Smooth muscle cell (in vitro differentiated cells): ENCODE data around the gene RNU4-1. TPM values are rescaled to one million over a fixed set of nuclear protein-coding genes. Genes with fewer than 3 reads are reported as not detected.

Experiments
- DNase-seq: peaks from one replicate; lab custom pipeline; 2025; ENCODE audit not compliant: unreplicated experiment; lab: John Stamatoyannopoulos, UW
- H2AFZ ChIP-seq: fragments of 200-600 bp; sonication (generic); 2 replicates; pipeline ENCODE4 v1.6.0; 2016; ENCODE audit warnings: antibody characterized with exemption, low read depth, mild to moderate bottlenecking
- H3F3A ChIP-seq: fragments of 200-600 bp; sonication (generic); 2 replicates; pipeline ENCODE4 v1.6.0; 2017; ENCODE audit warnings: antibody characterized with exemption, low read depth
- H3K27ac ChIP-seq: fragments of 200-600 bp; sonication (generic); 2 replicates; pipeline ENCODE4 v1.5.1; 2016; ENCODE audit warnings: low read depth, mild to moderate bottlenecking
- H3K27me3 ChIP-seq: fragments of 200-600 bp; sonication (generic); 2 replicates; pipeline ENCODE4 v1.6.1; 2016; ENCODE audit warnings: low read depth, mild to moderate bottlenecking
- H3K36me3 ChIP-seq: fragments of 200-600 bp; sonication (generic); 2 replicates; pipeline ENCODE4 v1.5.1; 2016; ENCODE audit warnings: low read depth
- H3K4me1 ChIP-seq: fragments of 200-600 bp; sonication (generic); 2 replicates; pipeline ENCODE4 v1.5.1; 2016; ENCODE audit warnings: low read depth
- H3K4me2 ChIP-seq: fragments of 200-600 bp; sonication (generic); 2 replicates; pipeline ENCODE4 v1.6.0; 2016; ENCODE audit warnings: mild to moderate bottlenecking
- H3K4me3 ChIP-seq: fragments of 200-600 bp; sonication (generic); 2 replicates; pipeline ENCODE4 v1.5.1; 2016; ENCODE audit warnings: mild to moderate bottlenecking
- H3K79me2 ChIP-seq: fragments of 200-600 bp; sonication (generic); 2 replicates; pipeline ENCODE4 v1.6.0; 2016; ENCODE audit warnings: low read depth, mild to moderate bottlenecking
- H3K9ac ChIP-seq: fragments of 200-600 bp; sonication (generic); 2 replicates; pipeline ENCODE4 v1.6.0; 2016; ENCODE audit warnings: low read depth
- H3K9me3 ChIP-seq: fragments of 200-600 bp; sonication (generic); replicated peaks from 2 replicates; pipeline ENCODE4 v1.5.1; 2016; ENCODE audit warnings: low read depth
- H4K20me1 ChIP-seq: fragments of 200-600 bp; sonication (generic); 2 replicates; pipeline ENCODE4 v1.6.0; 2016; ENCODE audit warnings: low read depth
- CTCF ChIP-seq: fragments of 200-600 bp; sonication (generic); IDR thresholded peaks from 2 replicates; pipeline ENCODE4 v1.5.1; 2017; ENCODE audit warnings: borderline replicate concordance, mild to moderate bottlenecking, antibody characterized with exemption; ENCODE audit not compliant: insufficient read depth, poor library complexity, severe bottlenecking
- WGBS: methylation state at CpG from one replicate; pipeline ENCODE4 v1.1.7; 2016; ENCODE audit warnings: low lambda C conversion rate; 5-methylcytosine and 5-hydroxymethylcytosine counted together
- polyA plus RNA-seq: library from polyadenylated mRNA; unstranded; fragments of >200 nt; fragmentation: Nextera tagmentation; extraction: Ambion mirVana; gene quantifications from 2 replicates; pipeline ENCODE4 v1.2.1, GENCODE V29; 2016
- total RNA-seq: library from RNA; depleted of rRNA; stranded (reverse); fragments of >200 nt; gene quantifications from 2 replicates; pipeline ENCODE4 v1.2.3, GENCODE V29; 2014

Gene RNU4-1
- total and polyA plus RNA-seq, 2 experiments from 2014 or later: under 0.01 TPM; not detected in 1

- H3K79me2 ChIP-seq: no peaks in the 10 kb centered on the region
- no peaks in the 10 kb centered on the region for H3K27me3 ChIP-seq
- no peak overlapping the region for H3K9ac ChIP-seq
- H3K36me3 ChIP-seq: no peaks in the 10 kb centered on the region
- no peaks in the 10 kb centered on the region for H3F3A ChIP-seq
- H3K9me3 ChIP-seq: no peaks in the 10 kb centered on the region
- H3K4me2 ChIP-seq: no peak overlapping the region
- no peak for DNase-seq
- H3K27ac ChIP-seq: no peak overlapping the region
- TF ChIP-seq CTCF: no peak
- no peaks in the 10 kb centered on the region for H4K20me1 ChIP-seq
- 81% methylated on average over 5 of the region's 5 CpGs for WGBS
- H3K4me1 ChIP-seq: no peaks in the 10 kb centered on the region
- H3K4me3 ChIP-seq: no peak overlapping the region
- H2AFZ ChIP-seq: no peak overlapping the region
Measured at GRCh38 chr12:120332041-120332440, 39.0 kb upstream of the RNU4-1 start.

GRCh38 chr12:120331390-120331789 lies 38.4 kb upstream of the RNU4-1 start:
- Histone ChIP-seq H3F3A (no peaks in the 10 kb centered on the region), H3K36me3 (no peaks in the 10 kb centered on the region), H3K9me3 (no peaks in the 10 kb centered on the region), H3K79me2 (no peaks in the 10 kb centered on the region), H3K9ac (no peak overlapping the region), H3K27me3 (no peaks in the 10 kb centered on the region), H3K4me2 (no peak overlapping the region), H3K4me1 (no peaks in the 10 kb centered on the region), H3K4me3 (no peak overlapping the region), H3K27ac (no peak overlapping the region), H2AFZ (no peak overlapping the region), H4K20me1 (no peaks in the 10 kb centered on the region)
- no peak for TF ChIP-seq CTCF
- no peak for DNase-seq
- WGBS: 78% methylated on average over 3 of the region's 3 CpGs

- no peaks in the 10 kb centered on the region for H3K4me1 ChIP-seq
- TF ChIP-seq CTCF: no peak
- H3K79me2 ChIP-seq: no peaks in the 10 kb centered on the region
- H3K9me3 ChIP-seq: no peaks in the 10 kb centered on the region
- H2AFZ ChIP-seq: no peak overlapping the region
- no peaks in the 10 kb centered on the region for H3K27me3 ChIP-seq
- no peaks in the 10 kb centered on the region for H3F3A ChIP-seq
- no peak overlapping the region for H3K27ac ChIP-seq
- no peak overlapping the region for H3K9ac ChIP-seq
- no peaks in the 10 kb centered on the region for H3K36me3 ChIP-seq
- WGBS: 86% methylated on average over 4 of the region's 4 CpGs
- H3K4me3 ChIP-seq: no peak overlapping the region
- H4K20me1 ChIP-seq: no peaks in the 10 kb centered on the region
- no peak overlapping the region for H3K4me2 ChIP-seq
- no peak for DNase-seq
Measured at GRCh38 chr12:120328228-120328627, 35.2 kb upstream of the RNU4-1 start.

- Histone ChIP-seq H3K79me2 (no peaks in the 10 kb centered on the region), H3K4me1 (no peaks in the 10 kb centered on the region), H3K36me3 (no peaks in the 10 kb centered on the region), H3K27me3 (no peaks in the 10 kb centered on the region), H3K27ac (no peak within 1 kb of the TSS), H2AFZ (no peak within 1 kb of the TSS), H3K9ac (no peak within 1 kb of the TSS), H3K9me3 (no peaks in the 10 kb centered on the region), H3K4me2 (no peak within 1 kb of the TSS), H4K20me1 (no peaks in the 10 kb centered on the region), H3K4me3 (no peak within 1 kb of the TSS), H3F3A (no peaks in the 10 kb centered on the region)
- no peak for TF ChIP-seq CTCF
- 76% methylated on average over 5 of the region's 5 CpGs for WGBS
- no peak for DNase-seq
Measured at GRCh38 chr12:120327593-120327992, 34.6 kb upstream of the RNU4-1 start, which contains the start of gene PLA2G1B. TSS of gene PLA2G1B (minus strand) at chr12:120327779. CDS start at chr12:120327753, 26 bp downstream.
